GM18499 (cell line): ENCODE data around the gene COL21A1.

ENCODE experiments used
- ATAC-seq: cut with Tn5 transposase; IDR thresholded peaks from one replicate; pipeline ENCODE4 v1.9.1; 2021; ENCODE audit warnings: moderate number of reproducible peaks; ENCODE audit not compliant: insufficient read depth, unreplicated experiment

The COL21A1 gene

DNA sequence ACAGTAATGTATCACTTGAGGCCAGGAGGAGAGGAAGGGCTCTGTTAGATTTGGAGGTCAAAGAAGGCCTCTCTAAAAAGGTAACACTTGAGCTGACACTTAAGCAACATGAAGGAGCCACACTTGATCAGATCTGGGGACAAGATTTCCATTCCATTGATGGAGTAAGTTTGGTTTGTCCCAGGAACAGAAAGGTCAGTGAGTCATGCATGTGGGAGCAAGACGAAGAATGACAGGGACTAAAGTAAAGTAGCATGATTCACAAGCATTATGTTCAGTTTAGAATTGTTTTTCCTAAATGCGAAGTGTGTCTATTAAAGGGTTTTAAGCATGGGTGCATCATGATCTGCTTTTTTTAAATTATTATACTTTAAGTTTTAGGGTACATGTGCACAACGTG, 47.4 kb downstream of the COL21A1 start:
- ATAC-seq = no peak

DNA sequence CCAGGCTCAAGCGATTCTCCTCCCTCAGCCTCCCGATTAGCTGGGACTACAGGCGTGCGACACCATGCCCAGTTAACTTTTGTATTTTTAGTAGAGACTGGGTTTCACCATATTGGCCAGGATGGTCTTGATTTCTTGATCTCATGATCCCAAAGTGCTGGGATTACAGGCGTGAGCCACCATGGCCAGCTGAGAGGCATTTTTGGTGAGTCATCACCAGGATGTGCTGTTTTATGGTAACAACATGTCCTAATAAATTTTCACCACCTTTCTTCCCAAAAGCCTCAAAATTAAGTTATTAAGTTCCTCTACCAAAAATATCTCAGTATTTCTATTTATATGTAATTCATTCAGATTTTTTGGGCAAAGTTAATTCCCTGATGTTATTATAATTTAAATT, 53.5 kb downstream of the COL21A1 start:
- ATAC-seq = no peak

DNA sequence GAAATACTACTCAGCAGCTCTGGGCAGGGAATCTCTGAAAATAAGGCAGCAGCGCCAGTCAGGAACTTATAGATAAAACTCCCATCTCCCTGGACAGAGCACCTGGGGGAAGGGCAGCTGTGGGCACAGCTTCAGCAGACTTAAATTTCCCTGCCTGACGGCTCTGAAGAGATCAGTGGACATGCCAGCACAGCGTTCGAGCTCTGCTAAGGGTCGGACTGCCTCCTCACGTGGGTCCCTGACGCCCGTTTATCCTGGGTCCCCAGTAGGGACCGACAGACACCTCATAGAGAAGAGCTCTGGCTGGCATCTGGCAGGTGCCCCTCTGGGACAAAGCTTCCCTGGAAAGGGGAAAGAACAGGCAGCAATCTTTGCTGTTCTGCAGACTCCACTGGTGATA, 59.0 kb downstream of the COL21A1 start:
- ATAC-seq = no peak

DNA sequence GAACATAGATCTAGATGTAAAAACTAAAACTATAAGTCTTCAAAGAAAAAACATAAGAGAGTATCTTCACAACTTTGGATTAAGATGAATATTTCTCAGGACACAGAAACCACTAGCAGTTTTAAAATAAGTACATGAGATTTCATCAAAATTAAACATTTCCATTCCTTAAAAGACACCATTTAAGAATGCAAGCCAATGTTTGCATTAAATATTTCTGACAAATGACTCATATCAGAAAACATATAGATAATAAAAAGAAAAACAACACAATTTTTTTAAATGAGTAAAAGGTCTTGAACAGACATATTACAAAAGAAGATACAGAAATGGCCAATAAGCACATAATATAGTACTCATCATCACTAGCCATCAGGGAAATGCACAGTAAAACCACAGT, 59.7 kb downstream of the COL21A1 start:
- ATAC-seq = no peak

DNA sequence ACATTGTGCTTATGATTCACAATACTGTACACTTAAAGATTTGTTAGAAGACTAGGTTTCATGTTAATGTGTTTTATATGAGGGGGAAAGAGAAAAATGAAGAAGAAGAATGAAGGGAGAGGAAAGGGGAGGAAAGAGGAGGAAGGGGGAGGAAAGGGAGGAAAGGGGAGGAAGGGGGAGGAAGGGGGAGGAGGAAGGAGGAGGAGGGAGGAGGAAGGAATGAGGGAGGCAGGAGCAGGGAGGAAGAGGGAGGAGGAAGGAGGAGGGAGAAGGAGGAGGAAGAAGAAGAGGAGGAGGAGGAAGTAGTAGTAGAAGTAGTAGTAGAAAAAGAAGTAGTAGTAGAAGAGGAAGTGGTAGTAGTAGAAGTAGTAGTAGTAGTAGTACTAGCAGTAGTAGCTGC, 70.6 kb downstream of the COL21A1 start:
- no peak for ATAC-seq

DNA sequence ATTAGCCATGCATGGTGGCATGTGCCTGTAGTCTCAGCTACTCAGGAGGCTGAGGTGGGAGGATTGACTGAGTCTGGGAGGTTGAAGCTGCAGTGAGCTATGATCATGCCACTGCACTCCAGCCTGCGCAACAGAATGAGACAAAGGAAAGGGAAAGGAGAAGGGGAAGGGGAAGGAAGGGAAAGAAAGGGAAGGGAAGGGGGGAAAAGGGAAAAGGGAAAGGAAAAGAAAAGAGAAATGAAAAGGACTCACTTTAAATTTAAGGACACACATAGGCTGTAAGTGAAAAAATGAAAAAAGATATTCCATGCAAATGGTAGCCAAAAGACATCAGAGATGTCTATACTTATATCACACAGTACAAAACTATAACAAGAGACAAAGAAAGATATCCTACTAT, 74.2 kb downstream of the COL21A1 start:
- ATAC-seq = no peak

DNA sequence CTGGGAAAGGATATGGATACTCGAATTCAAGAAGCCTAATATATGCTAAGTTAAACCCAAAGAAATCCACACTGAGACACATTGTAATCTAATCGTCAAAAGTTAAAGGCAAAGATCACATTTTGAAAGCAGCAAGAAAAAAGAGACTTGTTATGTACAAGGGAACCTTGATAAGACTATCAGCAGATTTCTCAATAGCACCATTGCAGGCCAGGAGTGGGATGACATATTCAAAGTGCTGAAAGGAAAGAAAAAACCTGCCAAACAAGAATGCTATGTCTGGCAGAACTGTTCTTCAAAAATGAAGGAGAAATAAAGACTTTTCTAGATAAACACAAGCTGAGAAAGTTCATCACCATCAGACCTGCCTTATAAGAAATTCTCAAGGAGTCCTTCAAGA, 75.2 kb downstream of the COL21A1 start:
- no peak for ATAC-seq

DNA sequence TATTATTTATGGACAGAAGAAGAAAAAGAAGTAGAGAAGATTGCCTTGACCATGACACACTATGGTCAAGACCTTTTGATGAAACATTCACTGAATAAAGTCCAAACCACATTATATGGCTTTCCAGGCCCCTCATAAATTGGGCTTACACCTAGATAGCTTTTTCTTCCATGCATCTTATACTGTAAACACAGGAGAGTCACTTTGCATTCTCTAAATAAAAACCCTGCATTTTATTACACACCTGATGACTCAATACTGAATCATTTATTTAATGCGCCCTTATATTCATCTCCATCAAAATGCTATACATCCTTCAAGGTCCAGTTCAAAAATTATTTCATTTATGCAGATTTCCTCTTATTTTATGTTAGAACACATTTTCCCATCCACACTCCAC, 78.0 kb downstream of the COL21A1 start:
- ATAC-seq = no peak

DNA sequence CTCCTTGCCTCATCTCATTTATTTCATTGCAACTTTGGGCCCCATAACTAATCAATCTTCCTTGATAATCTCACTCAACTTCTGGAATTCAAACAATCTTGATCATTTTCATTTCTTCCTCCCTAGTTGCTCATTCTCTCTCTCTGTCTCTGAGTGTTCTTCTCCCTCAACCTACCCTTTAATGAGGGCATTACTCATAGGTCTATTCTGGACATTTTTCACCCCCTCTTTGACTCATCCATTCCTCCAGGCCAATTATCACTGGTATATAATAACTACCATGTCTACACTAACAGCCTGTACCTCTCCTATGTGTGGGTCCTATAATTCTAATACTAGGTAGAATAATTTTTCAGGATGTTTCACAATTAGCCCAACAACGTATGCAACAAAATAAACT, 78.8 kb downstream of the COL21A1 start:
- ATAC-seq = no peak

DNA sequence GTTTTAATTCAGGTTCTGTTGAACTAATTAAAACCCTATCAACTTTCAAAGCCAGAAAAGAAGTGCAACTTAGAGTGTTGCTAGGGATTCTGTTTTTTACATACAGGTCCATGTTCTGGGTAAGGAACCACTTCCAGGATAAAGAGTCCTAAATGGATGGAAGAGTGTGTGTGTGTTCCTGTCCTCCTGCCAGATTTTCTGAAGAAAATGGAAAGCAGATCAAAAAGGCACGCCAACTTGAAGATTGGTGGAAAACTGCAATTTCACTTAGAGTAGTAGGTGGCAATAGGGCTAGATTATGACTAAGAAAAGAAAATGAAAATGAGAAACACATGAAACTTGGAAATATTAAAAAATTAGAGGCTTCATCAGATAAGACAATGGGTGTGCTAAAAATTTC, 85.3 kb downstream of the COL21A1 start:
- no peak for ATAC-seq

DNA sequence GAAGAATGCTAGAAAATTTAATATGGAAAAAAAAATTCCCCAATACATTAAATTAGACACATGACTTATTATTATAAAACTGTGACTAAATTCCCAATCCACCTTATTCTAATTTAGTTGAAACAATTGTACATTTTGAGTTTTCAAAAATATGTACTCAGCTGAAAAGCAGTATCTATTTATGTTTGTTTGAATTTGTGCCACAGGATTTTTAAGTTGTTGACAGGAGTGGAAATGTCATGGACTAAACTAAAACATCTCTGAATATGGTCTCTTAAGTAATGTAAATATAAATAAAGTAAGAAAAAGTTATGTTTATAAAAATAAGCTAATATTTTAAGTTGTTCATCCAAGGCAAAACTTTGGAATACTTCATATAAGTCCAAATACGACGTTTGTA, 86.9 kb downstream of the COL21A1 start:
- no peak for ATAC-seq

DNA sequence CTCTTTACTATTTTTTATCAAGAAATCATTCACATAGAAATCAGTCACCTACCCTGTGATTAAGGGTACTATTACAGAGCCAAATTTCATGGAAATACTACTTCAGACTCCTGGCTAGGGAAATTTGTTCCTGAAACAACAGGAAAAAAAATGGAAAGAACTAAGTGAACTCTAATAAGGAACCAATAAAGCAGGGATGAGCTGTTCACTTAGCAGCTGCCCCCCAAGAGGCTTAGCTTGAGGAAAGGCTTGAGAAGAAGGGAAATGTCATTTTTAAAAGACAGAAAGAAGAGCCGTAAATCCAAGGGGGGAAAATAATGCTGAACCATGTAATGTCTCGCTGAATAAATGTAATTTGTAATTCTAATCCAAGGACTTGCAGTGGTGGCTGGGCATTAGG, 88.8 kb downstream of the COL21A1 start:
- ATAC-seq = no peak

DNA sequence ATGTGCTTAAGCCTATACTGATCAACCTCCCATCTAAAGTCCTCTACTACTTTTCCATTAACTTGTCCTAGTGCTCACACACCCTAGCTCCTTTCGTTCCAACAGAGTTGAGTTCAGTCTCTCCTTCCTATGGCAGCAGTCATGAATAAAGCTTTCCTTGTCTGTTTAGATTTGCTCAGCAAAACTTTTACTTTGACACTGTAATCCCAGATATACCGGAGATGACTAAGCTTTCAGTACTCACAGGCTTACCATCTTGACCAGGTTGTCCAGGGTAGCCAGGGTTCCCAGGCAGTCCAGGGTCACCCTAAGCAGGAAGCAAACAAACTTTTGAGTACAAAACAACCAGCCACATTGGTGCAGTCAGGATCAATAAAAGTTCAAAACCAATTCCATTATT, 90.7 kb downstream of the COL21A1 start:
- ATAC-seq = no peak

DNA sequence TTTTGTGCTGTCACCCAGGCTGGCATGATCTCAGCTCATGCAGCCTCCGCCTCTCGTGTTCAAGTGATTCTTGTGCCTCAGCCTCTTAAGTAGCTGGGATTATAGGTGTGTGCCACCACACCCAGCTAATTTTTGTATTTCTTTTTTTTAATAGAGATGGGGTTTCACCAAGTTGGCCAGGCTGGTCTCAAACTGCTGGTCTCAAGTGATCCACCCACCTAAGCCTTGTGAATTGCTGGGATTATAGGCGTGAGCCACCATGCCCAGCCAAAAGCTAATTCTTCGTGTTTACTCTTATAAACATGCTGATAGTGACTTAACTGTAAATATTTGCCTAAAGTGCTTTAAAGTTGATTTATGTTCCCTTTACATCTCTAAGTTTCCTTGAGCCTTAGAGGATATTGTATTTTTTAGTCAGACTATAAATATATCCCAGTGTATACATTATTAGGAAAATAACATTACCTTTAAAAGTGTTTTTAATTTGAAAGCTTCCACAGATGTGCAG, 91.7 kb downstream of the COL21A1 start:
- no peak for ATAC-seq

DNA sequence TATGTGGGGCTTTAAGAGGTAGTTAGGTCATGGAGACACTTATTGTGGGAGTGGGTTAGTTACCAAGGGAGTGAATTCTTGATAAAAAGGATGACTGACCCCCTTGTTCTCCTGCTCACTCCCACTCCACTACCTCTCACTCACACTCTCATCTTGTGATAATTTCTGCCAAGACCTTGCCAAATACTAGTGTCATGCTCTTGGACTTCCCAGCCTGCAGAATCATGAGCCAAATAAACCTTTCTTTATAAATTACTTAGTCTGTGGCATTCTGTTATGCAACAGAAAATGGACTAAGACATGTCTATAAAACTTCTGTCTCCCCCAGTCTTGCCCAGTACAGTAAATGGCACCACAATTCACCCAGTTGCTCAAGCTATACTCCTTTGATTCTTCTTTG, 93.3 kb downstream of the COL21A1 start:
- ATAC-seq = no peak

DNA sequence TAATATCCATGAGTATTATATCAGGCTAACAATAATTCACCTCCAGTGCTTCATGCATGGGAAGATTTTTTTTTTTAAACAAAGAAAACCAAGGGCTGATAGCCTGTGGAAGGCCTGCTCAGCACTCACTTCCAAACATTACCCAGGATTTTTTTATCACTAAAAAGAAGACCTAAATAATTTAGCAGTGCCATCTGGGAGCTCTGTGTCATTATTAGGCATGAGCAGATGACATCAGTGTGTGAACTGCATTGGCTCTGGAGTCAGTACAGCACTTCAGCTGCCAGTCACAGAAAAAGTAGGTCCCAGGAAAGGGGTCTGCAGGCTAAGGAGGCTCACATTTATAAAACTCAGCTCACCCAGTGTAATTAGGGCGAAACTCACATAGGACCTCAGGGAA, 94.8 kb downstream of the COL21A1 start:
- ATAC-seq = no peak

DNA sequence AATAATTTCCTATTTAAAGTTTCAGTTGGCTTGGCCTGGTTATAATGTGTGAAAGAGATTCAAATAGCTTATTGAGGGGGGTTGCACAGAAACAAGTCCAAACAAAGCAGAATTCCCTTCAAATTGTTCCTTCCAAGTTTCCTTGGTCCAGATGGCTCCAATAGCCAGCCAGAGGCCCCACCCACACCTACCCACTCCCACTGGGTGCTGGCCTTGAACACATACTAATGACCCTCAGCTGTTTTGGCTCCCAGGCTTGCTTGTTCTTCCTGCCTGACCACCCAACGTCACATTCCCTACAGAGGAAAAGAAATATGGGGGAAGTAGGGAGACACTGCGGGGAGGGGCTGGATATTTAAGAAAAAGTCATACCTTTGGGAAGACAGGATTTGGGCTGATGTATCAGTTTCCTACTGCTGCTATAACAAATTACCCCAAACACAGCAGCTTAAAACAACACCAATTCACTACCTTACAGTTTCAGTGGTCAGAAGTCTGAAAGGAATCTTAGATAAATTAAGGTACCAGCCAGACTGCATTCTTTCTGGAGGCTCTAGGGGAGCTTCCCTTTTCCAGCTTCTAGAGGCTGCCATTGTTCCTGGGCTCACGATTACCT, 95.7 kb downstream of the COL21A1 start:
- no peak for ATAC-seq

DNA sequence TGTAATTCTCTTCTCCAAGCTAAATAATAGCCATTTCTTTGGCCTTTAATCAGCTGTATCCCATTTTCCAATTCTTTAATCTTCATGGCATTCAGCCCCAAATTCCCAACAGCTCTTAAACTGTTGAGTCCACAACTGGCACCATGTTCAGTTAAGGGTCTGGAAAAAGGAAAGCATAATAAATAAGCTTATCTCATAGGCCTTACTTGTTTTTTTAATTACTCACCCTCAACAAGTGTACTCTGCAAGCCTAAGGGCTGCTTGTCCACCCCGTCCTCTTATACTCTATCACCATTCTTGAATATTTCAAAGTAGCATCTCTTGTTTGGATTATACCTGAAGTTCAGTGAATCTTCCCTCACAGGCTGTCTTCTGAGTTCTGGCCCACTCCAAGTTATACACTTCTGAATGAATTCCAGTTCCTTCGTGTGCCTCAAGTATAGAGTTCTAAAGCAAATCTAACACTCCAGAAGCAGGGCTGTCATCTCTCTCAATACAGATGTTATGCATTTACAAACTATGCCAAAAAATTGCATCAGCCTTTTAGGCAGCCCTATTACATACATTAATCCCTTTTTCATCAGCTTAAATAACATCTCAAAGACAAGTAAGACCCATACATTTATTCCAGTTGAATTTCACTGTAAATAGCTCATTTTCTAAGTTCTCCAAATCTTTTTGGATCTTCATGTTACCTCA, 98.7 kb downstream of the COL21A1 start:
- ATAC-seq = no peak

DNA sequence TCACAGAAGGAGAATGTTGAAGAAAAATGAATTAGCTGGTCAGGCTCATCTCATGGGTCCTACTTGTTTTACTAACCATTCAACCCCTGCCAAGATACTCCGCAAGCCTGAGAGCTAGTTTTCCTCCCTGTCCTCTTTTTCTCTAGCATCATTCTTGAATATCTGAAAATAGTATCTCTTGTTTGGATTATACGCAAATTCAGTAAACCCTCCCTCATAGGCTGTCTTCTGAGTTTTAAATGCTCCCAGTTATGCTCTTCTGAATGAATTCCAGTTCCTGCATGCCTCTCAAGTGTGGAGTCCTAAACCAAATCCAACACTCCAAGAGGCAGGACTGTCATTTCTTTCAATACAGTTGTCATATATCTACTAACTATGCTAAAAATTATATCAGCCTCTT, 99.6 kb downstream of the COL21A1 start:
- ATAC-seq = no peak

DNA sequence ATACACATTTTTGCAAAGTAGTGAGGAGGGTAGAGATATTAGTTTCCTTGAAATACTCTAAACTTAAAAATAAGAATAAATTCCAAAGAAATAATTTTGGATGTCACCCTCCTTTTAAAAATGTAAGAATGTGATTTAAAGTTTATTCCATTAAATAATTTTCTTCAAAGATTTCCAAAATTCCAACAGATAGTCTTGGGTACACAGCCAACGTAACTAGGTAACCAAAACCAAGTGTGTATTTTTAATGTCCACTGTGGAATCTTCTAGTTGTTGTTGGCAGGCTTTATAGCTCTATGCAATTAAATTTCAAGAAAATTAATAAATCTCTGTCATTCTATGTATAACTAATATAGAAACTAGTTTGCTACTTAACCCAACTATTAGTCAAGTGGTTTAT, 101.3 kb downstream of the COL21A1 start:
- ATAC-seq = no peak

DNA sequence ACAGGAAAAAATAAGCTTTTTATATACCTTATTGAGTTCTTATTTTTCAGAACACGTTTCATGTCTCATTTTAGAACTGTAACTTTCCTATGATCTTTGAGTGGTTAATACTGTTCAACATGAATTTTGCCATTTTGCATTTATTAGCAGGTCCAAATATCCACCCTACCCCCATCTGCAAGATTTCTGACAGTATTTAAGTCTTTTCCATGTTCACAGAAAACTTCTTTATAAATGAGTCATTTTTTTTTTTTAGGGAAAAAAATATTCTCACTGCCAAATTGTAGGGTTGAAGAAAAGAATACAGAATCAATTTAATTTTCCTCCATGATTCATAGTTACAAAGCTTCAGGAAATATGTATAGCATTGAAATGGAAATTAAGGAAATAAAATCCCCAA, 101.8 kb downstream of the COL21A1 start:
- ATAC-seq = no peak
